Erythroblast (primary cell): ENCODE measurements around the gene STON1.
A peak's percentile ranks its signal among the peaks of the same experiment; 100 is the strongest.

Source experiments
- DNase-seq, 2 experiments: peaks; one replicate each; lab custom pipeline; 2025; lab: John Stamatoyannopoulos, UW
- GATA1 ChIP-seq: IDR thresholded peaks from 2 replicates; pipeline ENCODE4 v1.6.1; 2011; ENCODE audit warnings: low read depth, mild to moderate bottlenecking, control low read depth, low read length, moderate library complexity
- POLR2A ChIP-seq: IDR thresholded peaks from 2 replicates; pipeline ENCODE4 v1.6.1; 2011; ENCODE audit warnings: mild to moderate bottlenecking, low read length

The STON1 gene

GRCh38 chr2:48530033-48530811 lies at the start of gene STON1:
STON1 (plus strand) TSS chr2:48530154; CDS start chr2:48580634, 50,480 bp downstream.
- no peak for TF ChIP-seq GATA1
- no peak for TF ChIP-seq POLR2A
- peak; percentile 48 to 51 for DNase-seq

- no peak for TF ChIP-seq GATA1
- no peak for TF ChIP-seq POLR2A
- no peak for DNase-seq
Measured at GRCh38 chr2:48480526-48480925, 49.4 kb upstream of the STON1 start.

GRCh38 chr2:48482313-48482712 lies 47.6 kb upstream of the STON1 start:
- DNase-seq, result no peak
- TF ChIP-seq POLR2A, result no peak
- no peak for TF ChIP-seq GATA1

- peak in 1 of 2 experiments; percentile 3 for DNase-seq
- TF ChIP-seq GATA1 (no peak), POLR2A (no peak)
Measured at GRCh38 chr2:48482769-48483168, 47.2 kb upstream of the STON1 start.

GRCh38 chr2:48483506-48483905 lies 46.4 kb upstream of the STON1 start:
- TF ChIP-seq POLR2A (no peak), GATA1 (no peak)
- no peak for DNase-seq

- no peak for TF ChIP-seq POLR2A
- no peak for TF ChIP-seq GATA1
- DNase-seq, result no peak
Measured at GRCh38 chr2:48483916-48484315, 46.0 kb upstream of the STON1 start.

GRCh38 chr2:48488545-48488944 lies 41.4 kb upstream of the STON1 start:
- TF ChIP-seq POLR2A (no peak), GATA1 (no peak)

GRCh38 chr2:48496849-48497248 lies 33.1 kb upstream of the STON1 start:
- TF ChIP-seq POLR2A (no peak), GATA1 (no peak)
- DNase-seq, result no peak

More at GRCh38 chr2:48488545-48488944, 41.4 kb upstream of the STON1 start:
- DNase-seq, result no peak

GRCh38 chr2:48504647-48505327 lies 25.2 kb upstream of the STON1 start:
- peak; percentile 12 to 40 for DNase-seq
- TF ChIP-seq POLR2A (no peak), GATA1 (no peak)

- no peak for DNase-seq
Measured at GRCh38 chr2:48507111-48507510, 22.8 kb upstream of the STON1 start.

GRCh38 chr2:48508461-48509124 lies 21.4 kb upstream of the STON1 start:
- peak; percentile 23 to 27 for DNase-seq
- TF ChIP-seq GATA1 (no peak), POLR2A (no peak)

More at GRCh38 chr2:48507111-48507510, 22.8 kb upstream of the STON1 start:
- TF ChIP-seq POLR2A (no peak), GATA1 (no peak)

- DNase-seq, result no peak
- TF ChIP-seq POLR2A, result no peak
- no peak for TF ChIP-seq GATA1
Measured at GRCh38 chr2:48510329-48510728, 19.6 kb upstream of the STON1 start.

GRCh38 chr2:48511849-48512470 lies 18.0 kb upstream of the STON1 start:
- no peak for TF ChIP-seq POLR2A
- TF ChIP-seq GATA1, result no peak
- DNase-seq, result no peak

- no peak for DNase-seq
- no peak for TF ChIP-seq POLR2A
- TF ChIP-seq GATA1, result no peak
Measured at GRCh38 chr2:48512571-48512970, 17.4 kb upstream of the STON1 start.
